ENCODE results near the gene NPLOC4. TPM values are rescaled to one million over a fixed set of nuclear protein-coding genes. Genes with fewer than 3 reads are reported as not detected.
A peak's percentile ranks its signal among the peaks of the same experiment; 100 is the strongest.

The NPLOC4 gene
- total and polyA plus RNA-seq, 2 of the 13 experiments (the other 11 are each of a cell fraction or from before 2014, with no cell fraction given), result 57.0 to 97.0 TPM

GRCh38 chr17:81556863-81557262, 80.0 kb downstream of the NPLOC4 start (continued):
- TF ChIP-seq MXD1 (CRISPR knock-in tag; IDR thresholded peaks at IDR 0.05) (no peak), NR1H2 (CRISPR knock-in tag; IDR thresholded peaks at IDR 0.05; ENCODE audit: borderline replicate concordance, low read depth) (no peak), ZBTB33 (CRISPR knock-in tag; IDR thresholded peaks at IDR 0.05) (peak; percentile 0; the same call in 1 of the 2 replicates), ZNF335 (CRISPR knock-in tag; IDR thresholded peaks at IDR 0.05) (no peak), IRX3 (CRISPR knock-in tag; IDR thresholded peaks at IDR 0.05; ENCODE audit: borderline replicate concordance, low read depth) (no peak), DNMT3B (CRISPR knock-in tag; conservative IDR thresholded peaks at IDR 0.05) (no peak), ARID5B (CRISPR knock-in tag; IDR thresholded peaks at IDR 0.05) (no peak), ZC3H13 (CRISPR knock-in tag; IDR thresholded peaks at IDR 0.05) (peak; percentile 73; the same call in 1 of the 2 replicates), FOXP1 (IDR thresholded peaks at IDR 0.05) (no peak), FOXP1 (CRISPR knock-in tag; IDR thresholded peaks at IDR 0.05) (no peak), ZNF34 (CRISPR knock-in tag; IDR thresholded peaks at IDR 0.05; ENCODE audit: borderline replicate concordance) (no peak), GATA4 (IDR thresholded peaks at IDR 0.05; ENCODE audit: borderline replicate concordance, low read depth) (no peak)

All from HepG2 (cell line).